K562 (cell line): Measurements from ENCODE around the gene SF3A2. TPM values are rescaled to one million over a fixed set of nuclear protein-coding genes. Genes with fewer than 3 reads are reported as not detected.

Source experiments
- ATAC-seq: fragments of 200-7000 bp; cut with Tn5 transposase; 3 replicates; pipeline ENCODE4 v1.9.1; 2020; ENCODE audit warnings: moderate library complexity
- BruUV-seq: library from RNA; stranded (reverse); fragments of 400-500 nt; replicated peaks from 2 replicates; lab custom pipeline; 2021; lab: Mats Ljungman, UMichigan
- CTCF ChIA-PET: fragments of 300-600 bp; formaldehyde crosslinking; extraction: SDS; loops from one replicate; lab custom pipeline; 2021; ENCODE audit warnings: low intra/inter-chr PET ratio; lab: Yijun Ruan, JAX
- POLR2A ChIA-PET: fragments of 300-600, 350-650 bp; sonication (Branson Sonifier 250); formaldehyde crosslinking; extraction: SDS; loops from one replicate; lab custom pipeline; 2021; ENCODE audit warnings: antibody characterized with exemption, inconsistent platforms; lab: Yijun Ruan, JAX
- DNase-seq, 4 experiments: peaks; one replicate each; pipeline versions ENCODE4 v3.0.0 to v3.0.0-alpha.2; 2011 to 2018; ENCODE audit warnings: low spot score in 3 of 4, mixed read lengths in 3 of 4; ENCODE audit errors: extremely low read depth in 1 of 4
- FAIRE-seq: peaks from 2 replicates; lab custom pipeline; 2011; peaks lifted over from hg19 to GRCh38; lab: Jason Lieb, UNC
- H2AFZ ChIP-seq: 2 replicates; pipeline ENCODE4 v1.6.0; 2011; ENCODE audit warnings: low read depth, low read length, control low read depth, inconsistent platforms
- H3K27ac ChIP-seq: fragments of 200-600 bp; 3 replicates; pipeline ENCODE4 v1.8.0; 2011; ENCODE audit warnings: low read depth, mild to moderate bottlenecking, control low read depth, inconsistent platforms, low read length, moderate library complexity, mixed read lengths; ENCODE audit errors: extremely low read depth
- H3K27me3 ChIP-seq, 2 experiments: fragments of 300-600 bp in 1 of 2; 2 replicates in 1 of 2; 3 replicates in 1 of 2; pipeline versions ENCODE4 v1.6.0 to v1.8.0; 2011; ENCODE audit warnings: inconsistent platforms in 2 of 2, low read length in 2 of 2, mild to moderate bottlenecking in 1 of 2, mixed read lengths in 1 of 2, moderate library complexity in 1 of 2; ENCODE audit not compliant: control insufficient read depth in 2 of 2, insufficient read depth in 2 of 2
- H3K36me3 ChIP-seq: fragments of 300-600 bp; 3 replicates; pipeline ENCODE4 v1.8.0; 2011; ENCODE audit warnings: mild to moderate bottlenecking, low read length, inconsistent platforms; ENCODE audit not compliant: control insufficient read depth, insufficient read depth
- H3K4me1 ChIP-seq, 2 experiments: fragments of 200-600 bp in 1 of 2; replicated peaks in 1 of 2; 2 replicates in 1 of 2; 3 replicates in 1 of 2; pipeline versions ENCODE4 v1.5.1 to v1.8.0; 2011; ENCODE audit warnings: inconsistent platforms in 2 of 2, low read length in 2 of 2, mild to moderate bottlenecking in 1 of 2, mixed read lengths in 1 of 2, moderate library complexity in 1 of 2; ENCODE audit not compliant: control insufficient read depth in 2 of 2, insufficient read depth in 2 of 2
- H3K4me2 ChIP-seq: 2 replicates; pipeline ENCODE4 v1.6.1; 2011; ENCODE audit warnings: low read length, control low read depth, inconsistent platforms, mixed read lengths; ENCODE audit not compliant: insufficient read depth
- H3K4me3 ChIP-seq: fragments of 200-600 bp; sonication (generic), shearing (Covaris generic); 2 replicates; pipeline ENCODE4 v1.5.1; 2016; ENCODE audit warnings: control low read depth, inconsistent platforms
- H3K79me2 ChIP-seq: fragments of 200-600 bp; 3 replicates; pipeline ENCODE4 v1.8.0; 2011; ENCODE audit warnings: low read length, inconsistent platforms; ENCODE audit not compliant: control insufficient read depth, insufficient read depth
- H3K9ac ChIP-seq, 2 experiments: 2 replicates each; pipeline versions ENCODE4 v1.6.0 to v1.6.1; 2011; ENCODE audit warnings: low read depth in 2 of 2, low read length in 2 of 2, control low read depth in 1 of 2, inconsistent platforms in 1 of 2, mild to moderate bottlenecking in 1 of 2, mixed read lengths in 1 of 2; ENCODE audit not compliant: insufficient read depth in 1 of 2
- H3K9me1 ChIP-seq: one replicate; pipeline ENCODE4 v1.6.0; 2011; ENCODE audit warnings: inconsistent platforms, mild to moderate bottlenecking, low read length, moderate library complexity; ENCODE audit not compliant: control insufficient read depth, insufficient read depth
- H3K9me3 ChIP-seq: replicated peaks from 2 replicates; pipeline ENCODE4 v1.5.1; 2011; ENCODE audit warnings: low read depth, low read length, inconsistent platforms; ENCODE audit not compliant: control insufficient read depth, insufficient read depth
- H4K20me1 ChIP-seq: replicated peaks from 2 replicates; pipeline ENCODE4 v1.6.1; 2011; ENCODE audit warnings: low read length, inconsistent platforms, mixed read lengths; ENCODE audit not compliant: control insufficient read depth, insufficient read depth
- ZNF121 ChIP-seq: sonication (generic); formaldehyde crosslinking; conservative IDR thresholded peaks from 2 replicates; pipeline ENCODE4 v1.8.0; 2022; ENCODE audit warnings: missing genetic modification reagents
- WGBS: fragments of 100-300 bp; shearing (Covaris generic); methylation state at CpG from one replicate; pipeline ENCODE4 v1.1.6; 2016; ENCODE audit warnings: low coverage, mixed read lengths; ENCODE audit not compliant: insufficient coverage; ENCODE audit errors: missing lambda C conversion rate; 5-methylcytosine and 5-hydroxymethylcytosine counted together
- in situ Hi-C: fragments of 300-500 bp; cut with MboI; formaldehyde crosslinking; loops from 4 replicates; pipeline ENCODE4 v1.15.0; 2018; ENCODE audit warnings: inconsistent platforms, mixed read lengths
- intact Hi-C: fragments of 100-400 bp; cut with micrococcal nuclease; formaldehyde crosslinking; loops from 2 replicates; pipeline ENCODE4 v1.14.2; 2022
- polyA plus RNA-seq, 8 experiments: library from polyadenylated mRNA; depleted of rRNA in 4 of 8; stranded (reverse) in 5 of 8; unstranded in 3 of 8; fragments of >200 nt; fragmentation: Nextera tagmentation in 2 of 8; fragmentation: Illumina TruSeq in 1 of 8; extraction: Ambion mirVana in 2 of 8; extraction: Trizol in 1 of 8; gene quantifications; 2 replicates each; pipeline versions ENCODE4 v1.2.1 to v1.2.3, GENCODE V29; 2011 to 2014; ENCODE audit warnings: inconsistent platforms in 1 of 8, missing spikeins in 1 of 8
- total RNA-seq, 7 experiments: library from RNA; depleted of rRNA in 6 of 7; stranded (reverse); fragments of >200 nt in 6 of 7; fragmentation: Illumina TruSeq in 2 of 7; extraction: Trizol in 2 of 7; gene quantifications; 2 replicates each; pipeline versions ENCODE4 v1.2.1 to v1.2.3, GENCODE V29; 2011 to 2021; ENCODE audit warnings: low replicate concordance in 1 of 7
- TF ChIP-seq, protein P1 (sequence below): fragments of 450-650 bp; conservative IDR thresholded peaks from 2 replicates; pipeline ENCODE4 v1.6.1; 2016; ENCODE audit warnings: missing genetic modification characterization, low read depth, mild to moderate bottlenecking, control low read depth, missing compliant biosample characterization
- TF ChIP-seq, protein P2 (sequence below): sonication (generic); formaldehyde crosslinking; IDR thresholded peaks from 2 replicates; pipeline ENCODE4 v1.8.0; 2022; ENCODE audit warnings: mild to moderate bottlenecking, missing genetic modification reagents

The SF3A2 gene
- total and polyA plus RNA-seq, 9 of the 15 experiments (the other 6 are each of a cell fraction or from before 2014, with no cell fraction given) = 0.17 to 194 (median 22.8) TPM

DNA sequence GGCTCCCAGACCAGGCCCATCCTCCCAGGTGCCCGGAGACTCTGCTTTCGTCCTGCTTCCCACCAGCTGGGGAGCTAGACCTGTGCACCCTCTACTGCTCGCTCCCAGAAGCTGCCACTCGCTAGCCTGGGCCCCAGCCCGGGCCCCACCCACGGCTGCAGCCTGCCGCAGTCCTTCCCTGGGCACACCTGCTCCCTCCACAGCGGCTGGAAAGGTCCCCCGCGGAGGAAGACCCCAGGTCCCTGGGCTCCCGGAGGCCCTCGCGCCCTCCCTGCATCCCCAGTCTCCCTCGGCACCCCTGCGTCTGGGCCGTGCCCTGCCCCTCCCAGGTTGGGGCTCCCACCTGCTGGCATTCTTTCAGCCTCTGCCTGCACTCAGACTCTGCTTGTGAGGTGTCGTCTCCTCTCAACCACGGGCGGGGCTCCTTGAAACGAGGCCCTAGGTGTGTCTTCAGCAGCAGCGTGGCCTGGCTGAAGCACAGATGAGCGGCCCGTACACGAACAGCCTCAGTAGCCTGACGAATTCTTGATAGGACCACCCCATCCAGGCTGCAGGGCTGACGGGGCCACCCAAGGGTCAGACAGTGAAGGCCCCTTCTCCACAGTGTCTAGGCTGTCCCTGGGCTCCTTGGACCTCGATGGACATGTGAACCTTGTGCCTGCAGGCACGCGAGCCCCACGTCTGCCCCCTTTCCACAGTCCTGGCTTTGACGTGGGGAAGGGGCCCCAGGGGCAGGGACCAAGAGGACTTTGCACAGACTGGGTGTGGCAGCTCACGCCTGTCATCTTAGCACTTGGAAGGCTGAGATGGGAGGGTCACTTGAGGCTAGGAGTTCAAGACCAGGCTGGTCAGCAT is 44.9 kb upstream of the SF3A2 start:
- ChIA-PET CTCF (no interaction called here), POLR2A (no interaction called here)
- Histone ChIP-seq H3K27ac (no peak overlapping the region), H3K4me2 (no peak overlapping the region), H3K9me1 (peaks cover 3% of the 10 kb centered on the region), H3K36me3 (peaks cover 90% of the 10 kb centered on the region; the same call in 2 of the 3 replicates), H3K9me3 (no peaks in the 10 kb centered on the region), H4K20me1 (peaks cover 9% of the 10 kb centered on the region), H3K27me3 (no peaks in the 10 kb centered on the region), H3K79me2 (peaks cover 32% of the 10 kb centered on the region), H3K4me3 (no peak overlapping the region), H3K9ac (peak overlapping the region in 1 of 2 experiments; percentile 35; a peak in 1 of 4 replicates), H3K4me1 (peaks cover 0 to 56% of the 10 kb centered on the region in 2 experiments; a peak in 3 of 5 replicates), H2AFZ (no peak overlapping the region)
- FAIRE-seq (no peak), DNase-seq (no peak), ATAC-seq (no peak)
- intact Hi-C loops (no loop called here), in situ Hi-C loops (no loop called here)
- TF ChIP-seq, protein P1, sequence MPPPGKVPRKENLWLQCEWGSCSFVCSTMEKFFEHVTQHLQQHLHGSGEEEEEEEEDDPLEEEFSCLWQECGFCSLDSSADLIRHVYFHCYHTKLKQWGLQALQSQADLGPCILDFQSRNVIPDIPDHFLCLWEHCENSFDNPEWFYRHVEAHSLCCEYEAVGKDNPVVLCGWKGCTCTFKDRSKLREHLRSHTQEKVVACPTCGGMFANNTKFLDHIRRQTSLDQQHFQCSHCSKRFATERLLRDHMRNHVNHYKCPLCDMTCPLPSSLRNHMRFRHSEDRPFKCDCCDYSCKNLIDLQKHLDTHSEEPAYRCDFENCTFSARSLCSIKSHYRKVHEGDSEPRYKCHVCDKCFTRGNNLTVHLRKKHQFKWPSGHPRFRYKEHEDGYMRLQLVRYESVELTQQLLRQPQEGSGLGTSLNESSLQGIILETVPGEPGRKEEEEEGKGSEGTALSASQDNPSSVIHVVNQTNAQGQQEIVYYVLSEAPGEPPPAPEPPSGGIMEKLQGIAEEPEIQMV (tag) = no peak
- TF ChIP-seq, protein P2, sequence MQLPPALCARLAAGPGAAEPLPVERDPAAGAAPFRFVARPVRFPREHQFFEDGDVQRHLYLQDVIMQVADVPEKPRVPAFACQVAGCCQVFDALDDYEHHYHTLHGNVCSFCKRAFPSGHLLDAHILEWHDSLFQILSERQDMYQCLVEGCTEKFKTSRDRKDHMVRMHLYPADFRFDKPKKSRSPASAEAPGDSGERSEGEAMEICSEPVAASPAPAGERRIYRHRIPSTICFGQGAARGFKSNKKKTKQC (CRISPR knock-in tag) = no peak
- TF ChIP-seq ZNF121 (CRISPR knock-in tag) = peak; percentile 24; the same call in 1 of the 2 replicates
- WGBS = 93% methylated on average over 26 of the region's 32 CpGs
- BruUV-seq = no TSS peak
